CD4-positive, CD25-positive, alpha-beta regulatory T cell (primary cell): ENCODE results near the gene IL4R. TPM values are rescaled to one million over a fixed set of nuclear protein-coding genes. Genes with fewer than 3 reads are reported as not detected.

ENCODE experiments used
- ATAC-seq, 2 donors: fragments of 150-1000 bp; cut with Tn5 transposase; one replicate each; pipeline ENCODE4 v1.10.0; 2021; ENCODE audit warnings: low read depth in 2 of 2, moderate number of reproducible peaks in 2 of 2, moderate library complexity in 1 of 2
- DNase-seq, 3 donors: peaks; one replicate each; pipeline versions ENCODE4 v3.0.0 to v3.0.0-alpha.2; 2012 to 2022; ENCODE audit warnings: mixed read lengths in 1 of 3
- H3K27ac ChIP-seq: one replicate; pipeline ENCODE4 v1.7.0; 2013; ENCODE audit warnings: mild to moderate bottlenecking, low read length; ENCODE audit not compliant: insufficient read depth, poor library complexity, severe bottlenecking
- H3K27me3 ChIP-seq: one replicate; pipeline ENCODE4 v1.7.0; 2013; ENCODE audit warnings: low read length; ENCODE audit not compliant: control insufficient read depth, insufficient read depth
- H3K36me3 ChIP-seq: one replicate; pipeline ENCODE4 v1.7.0; 2013; ENCODE audit warnings: mild to moderate bottlenecking, low read length, moderate library complexity; ENCODE audit not compliant: control insufficient read depth, insufficient read depth
- H3K4me1 ChIP-seq: 2 replicates; pipeline ENCODE4 v1.7.0; 2013; ENCODE audit warnings: mild to moderate bottlenecking, low read length; ENCODE audit not compliant: insufficient read depth, control insufficient read depth, poor library complexity, severe bottlenecking
- H3K4me3 ChIP-seq: one replicate; pipeline ENCODE4 v1.7.0; 2013; ENCODE audit warnings: low read depth, mild to moderate bottlenecking, low read length, moderate library complexity
- H3K9me3 ChIP-seq, 2 experiments: 1 replicate in 1 of 2; 2 replicates in 1 of 2; pipeline ENCODE4 v1.7.0; 2013; ENCODE audit warnings: low read length in 2 of 2, mild to moderate bottlenecking in 1 of 2, moderate library complexity in 1 of 2; ENCODE audit not compliant: control insufficient read depth in 2 of 2
- H3K27ac Mint-ChIP-seq, 3 donors: one replicate each; pipeline ENCODE4 v1.8.0; 2020 to 2022; ENCODE audit warnings: mild to moderate bottlenecking in 3 of 3, mixed read lengths in 3 of 3, moderate library complexity in 2 of 3
- H3K27me3 Mint-ChIP-seq: one replicate; pipeline ENCODE4 v1.8.0; 2022; ENCODE audit warnings: mild to moderate bottlenecking, mixed read lengths
- H3K36me3 Mint-ChIP-seq: one replicate; pipeline ENCODE4 v1.8.0; 2020; ENCODE audit warnings: mixed read lengths
- H3K4me1 Mint-ChIP-seq, 4 donors: one replicate each; pipeline ENCODE4 v1.8.0; 2020 to 2022; ENCODE audit warnings: mixed read lengths in 4 of 4, mild to moderate bottlenecking in 1 of 4
- H3K4me3 Mint-ChIP-seq, 4 donors: one replicate each; pipeline ENCODE4 v1.8.0; 2020 to 2022; ENCODE audit warnings: mild to moderate bottlenecking in 4 of 4, mixed read lengths in 4 of 4, moderate library complexity in 3 of 4
- H3K9me3 Mint-ChIP-seq, 7 donors: one replicate each; pipeline ENCODE4 v1.8.0; 2020 to 2022; ENCODE audit warnings: mixed read lengths in 7 of 7, mild to moderate bottlenecking in 3 of 7, moderate library complexity in 2 of 7
- polyA plus RNA-seq, 4 donors: library from polyadenylated mRNA; unstranded; fragments of 300-500 nt; fragmentation: Illumina TruSeq; gene quantifications; one replicate each; pipeline ENCODE4 v1.2.3, GENCODE V29; 2021
- total RNA-seq: library from RNA; stranded (reverse); gene quantifications from one replicate; pipeline ENCODE4 v1.2.3, GENCODE V29; 2022

The IL4R gene
- total and polyA plus RNA-seq, 5 donors from 2014 or later = 21.2 to 160 (median 27.4) TPM

DNA sequence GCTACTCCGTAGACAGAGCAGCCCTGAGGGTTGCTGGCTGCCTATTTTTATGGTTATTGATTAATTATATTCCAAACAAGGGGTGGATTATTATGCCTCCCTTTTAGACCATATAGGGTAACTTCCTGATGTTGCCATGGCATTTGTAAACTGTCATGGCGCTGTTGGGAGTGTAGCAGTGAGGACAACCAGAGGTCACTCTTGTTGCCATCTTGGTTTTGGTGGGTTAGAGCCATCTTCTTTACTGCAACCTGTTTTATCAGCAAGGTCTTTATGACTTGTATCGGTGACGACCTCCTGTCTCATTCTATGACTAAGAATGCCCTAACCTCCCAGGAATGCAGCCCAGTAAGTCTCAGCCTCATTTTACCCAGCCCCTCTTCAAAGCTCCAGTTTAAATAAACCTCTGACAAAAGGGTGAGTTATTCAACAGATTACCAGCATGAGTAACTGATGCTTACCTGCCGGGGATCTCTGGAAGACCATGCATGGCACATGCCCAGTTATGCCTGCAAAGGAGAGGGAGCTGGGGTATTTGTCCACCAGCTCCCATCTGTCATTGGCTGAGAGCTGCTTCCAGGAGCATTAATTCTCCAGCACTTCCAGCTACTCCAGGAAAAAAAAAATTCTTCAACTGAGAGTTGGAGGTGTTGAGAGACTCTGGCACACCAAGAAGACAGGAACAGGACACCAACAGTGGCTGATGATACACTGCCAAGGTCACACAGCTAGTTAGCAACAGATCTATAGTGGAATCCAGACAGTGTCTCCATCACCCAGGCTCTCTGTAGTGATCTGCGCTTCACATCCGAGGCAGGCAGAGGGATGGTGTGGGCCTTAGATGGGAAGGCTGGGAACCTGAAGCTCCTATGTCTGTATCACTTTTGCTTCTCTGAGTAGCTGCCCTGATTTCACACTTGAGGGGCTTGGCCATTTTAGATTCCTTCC lies 51.6 kb downstream of the IL4R start:
- Mint-ChIP-seq H3K4me1 (peaks cover 11 to 72% (median 23%) of the 10 kb centered on the region in 4 donors), H3K27me3 (peaks cover 5% of the 10 kb centered on the region), H3K36me3 (peaks cover 20% of the 10 kb centered on the region), H3K4me3 (peak overlapping the region in 2 of 4 donors; percentile 5 to 23), H3K27ac (peak overlapping the region; percentile 96 to 100 (median 99)), H3K9me3 (peaks cover 0 to 4% (median 0%) of the 10 kb centered on the region in 7 donors)
- no peaks in the 10 kb centered on the region for H3K9me3 ChIP-seq
- H3K4me1 ChIP-seq = peaks cover 32% of the 10 kb centered on the region
- no peaks in the 10 kb centered on the region for H3K27me3 ChIP-seq
- peak in 1 of 3 donors; percentile 17 for DNase-seq
- H3K4me3 ChIP-seq = no peak overlapping the region
- ATAC-seq = no peak
- peak overlapping the region; percentile 97 for H3K27ac ChIP-seq
- H3K36me3 ChIP-seq = peaks cover 33% of the 10 kb centered on the region

DNA sequence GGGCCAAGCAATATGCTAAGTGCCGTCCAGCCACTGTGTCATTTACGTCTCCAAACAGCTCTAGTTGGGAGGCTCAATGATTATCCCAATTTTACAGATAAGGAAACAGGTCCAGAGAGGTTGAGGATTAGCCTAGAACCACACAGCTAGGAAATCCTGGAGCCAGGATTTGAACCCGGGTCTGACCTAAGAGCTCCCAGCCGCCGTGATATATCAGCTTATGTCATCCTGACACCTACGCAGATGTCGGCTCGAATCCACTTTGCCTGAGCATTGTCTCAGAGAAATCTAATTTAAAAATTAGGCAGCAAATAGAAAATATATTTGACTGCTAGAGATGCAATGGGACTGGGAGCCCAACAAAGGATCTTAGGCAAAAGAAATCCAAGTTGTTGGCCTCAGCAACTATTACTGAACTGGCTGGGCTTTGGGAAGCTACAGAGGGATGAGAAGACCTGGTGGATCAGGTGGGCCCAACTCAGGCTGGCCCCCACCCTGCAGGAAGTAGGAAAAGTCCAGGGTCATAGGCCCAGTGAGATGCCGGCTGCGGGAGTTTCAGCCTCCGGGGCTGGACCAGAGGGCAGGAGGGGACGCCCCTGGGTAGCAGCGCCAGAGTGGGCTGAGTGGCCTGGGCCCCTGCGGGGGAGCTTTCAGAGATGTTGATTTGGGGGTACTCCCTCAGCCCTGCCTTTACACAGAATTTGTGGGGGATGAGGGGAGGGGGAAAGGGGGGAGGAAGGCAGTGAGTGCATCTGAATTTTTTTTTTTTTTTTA lies 53.1 kb downstream of the IL4R start:
- Mint-ChIP-seq H3K4me1 (peaks cover 11 to 74% (median 23%) of the 10 kb centered on the region in 4 donors), H3K27ac (peak overlapping the region; percentile 92 to 100 (median 99)), H3K36me3 (peaks cover 17% of the 10 kb centered on the region), H3K27me3 (peaks cover 5% of the 10 kb centered on the region), H3K9me3 (peaks cover 0 to 4% (median 0%) of the 10 kb centered on the region in 7 donors), H3K4me3 (peak overlapping the region; percentile 74 to 84 (median 78))
- H3K36me3 ChIP-seq = peaks cover 20% of the 10 kb centered on the region
- DNase-seq = no peak
- H3K9me3 ChIP-seq = no peaks in the 10 kb centered on the region
- ATAC-seq = peak in 1 of 2 donors; percentile 6
- peak overlapping the region; percentile 97 for H3K27ac ChIP-seq
- peaks cover 32% of the 10 kb centered on the region for H3K4me1 ChIP-seq
- H3K27me3 ChIP-seq = no peaks in the 10 kb centered on the region
- H3K4me3 ChIP-seq = no peak overlapping the region

DNA sequence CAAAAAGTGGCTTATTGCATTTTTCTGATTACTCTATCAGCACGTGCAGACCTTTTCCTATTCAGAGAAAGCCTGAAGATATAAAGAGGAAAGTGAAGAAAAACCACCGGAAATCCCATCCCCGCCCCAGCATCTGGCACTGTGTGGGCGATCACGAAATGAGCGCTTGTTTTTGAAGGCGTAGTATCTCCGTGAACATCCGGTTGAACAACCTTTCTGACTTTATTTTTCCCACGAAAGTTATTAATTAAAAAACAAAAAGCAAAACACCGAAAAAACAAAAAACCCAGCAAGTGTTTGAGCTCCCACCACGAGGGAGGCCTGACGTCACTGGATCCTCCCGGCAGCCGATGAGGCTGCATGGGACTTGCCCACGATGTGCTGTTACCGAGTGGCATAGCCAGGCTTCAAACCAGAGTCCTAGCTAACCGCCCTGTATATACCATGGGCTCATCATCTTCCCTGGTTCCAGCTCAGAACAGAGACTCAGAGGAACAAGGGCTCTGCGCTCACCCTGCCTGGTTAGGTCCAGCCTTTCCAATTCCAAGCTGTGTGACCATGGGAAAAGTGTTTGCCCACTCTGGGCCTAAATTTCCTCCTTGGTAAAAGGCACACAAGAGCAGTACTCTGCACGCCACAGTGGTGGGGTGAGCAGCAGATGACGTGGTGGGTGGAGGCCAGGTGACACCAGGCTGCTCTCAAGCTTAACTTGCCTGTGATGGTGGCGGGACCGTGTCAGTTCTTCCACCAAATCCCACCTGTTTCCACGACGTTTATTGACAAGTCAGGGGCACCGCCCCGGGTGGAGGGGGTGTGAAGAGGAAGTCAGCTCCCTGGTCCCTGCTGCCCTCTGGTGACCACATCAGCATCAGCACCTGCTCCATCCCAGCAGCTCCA lies 53.9 kb downstream of the IL4R start:
- Histone ChIP-seq H3K4me1 (peaks cover 39% of the 10 kb centered on the region), H3K27ac (peak overlapping the region; percentile 97), H3K27me3 (no peaks in the 10 kb centered on the region), H3K36me3 (peaks cover 11% of the 10 kb centered on the region), H3K4me3 (peak overlapping the region; percentile 58), H3K9me3 (no peaks in the 10 kb centered on the region)
- DNase-seq = peak; percentile 85 to 96 (median 90)
- ATAC-seq = peak; percentile 77 to 78
- Mint-ChIP-seq H3K27me3 (peaks cover 5% of the 10 kb centered on the region), H3K27ac (peak overlapping the region; percentile 92 to 100 (median 99)), H3K9me3 (peaks cover 0 to 4% (median 0%) of the 10 kb centered on the region in 7 donors), H3K36me3 (peaks cover 10% of the 10 kb centered on the region), H3K4me1 (peaks cover 11 to 71% (median 23%) of the 10 kb centered on the region in 4 donors), H3K4me3 (peak overlapping the region; percentile 74 to 84 (median 78))

DNA sequence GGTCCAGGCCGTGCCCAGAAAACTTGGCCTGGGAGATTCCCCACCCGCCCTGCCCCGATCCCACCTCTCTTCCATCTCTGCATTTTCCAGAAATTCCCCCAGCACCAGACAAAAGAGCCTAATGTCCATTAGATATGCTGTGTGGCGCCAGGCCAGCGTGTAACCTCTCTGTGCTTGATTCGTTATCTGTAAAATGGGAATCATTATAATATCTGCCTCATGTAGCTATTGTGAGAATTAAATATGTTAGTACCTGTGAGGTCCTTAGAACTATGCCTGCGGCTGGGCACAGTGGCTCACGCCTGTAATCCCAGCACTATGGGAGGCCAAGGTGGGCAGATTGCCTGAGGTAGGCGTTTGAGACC lies 54.6 kb downstream of the IL4R start:
- no peaks in the 10 kb centered on the region for H3K27me3 ChIP-seq
- Mint-ChIP-seq H3K4me3 (peak overlapping the region in 3 of 4 donors; percentile 74 to 84 (median 78)), H3K27me3 (peaks cover 5% of the 10 kb centered on the region), H3K4me1 (peaks cover 11 to 71% (median 23%) of the 10 kb centered on the region in 4 donors), H3K27ac (peak overlapping the region; percentile 92 to 100 (median 99)), H3K36me3 (peaks cover 10% of the 10 kb centered on the region), H3K9me3 (peaks cover 0 to 4% (median 0%) of the 10 kb centered on the region in 7 donors)
- ATAC-seq = no peak
- H3K36me3 ChIP-seq = peaks cover 5% of the 10 kb centered on the region
- peaks cover 46% of the 10 kb centered on the region for H3K4me1 ChIP-seq
- no peak overlapping the region for H3K4me3 ChIP-seq
- no peak for DNase-seq
- no peaks in the 10 kb centered on the region for H3K9me3 ChIP-seq
- peak overlapping the region; percentile 97 for H3K27ac ChIP-seq

DNA sequence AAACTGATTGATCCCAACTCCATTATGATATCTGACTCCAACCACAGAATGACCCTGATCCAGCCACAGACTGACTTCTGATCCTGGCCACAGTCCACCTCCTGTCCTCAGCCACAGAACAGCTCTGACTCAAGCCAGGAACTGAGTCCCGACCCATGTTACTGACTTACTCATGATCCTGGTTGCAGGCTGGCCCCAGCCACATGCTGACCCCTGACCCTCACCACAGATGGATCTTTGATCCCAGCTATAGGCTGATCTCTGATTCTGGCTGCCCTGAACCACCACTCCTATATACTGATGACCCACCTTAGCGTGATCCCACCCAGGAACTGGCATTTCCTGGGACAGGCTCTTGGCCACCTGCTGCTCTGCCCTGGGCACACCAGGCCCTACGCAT lies 56.0 kb downstream of the IL4R start:
- Mint-ChIP-seq H3K4me1 (peaks cover 11 to 58% (median 19%) of the 10 kb centered on the region in 4 donors), H3K4me3 (peak overlapping the region in 2 of 4 donors; percentile 28 to 64), H3K9me3 (peaks cover 0 to 4% (median 0%) of the 10 kb centered on the region in 7 donors), H3K36me3 (peaks cover 1% of the 10 kb centered on the region), H3K27me3 (peaks cover 5% of the 10 kb centered on the region), H3K27ac (peak overlapping the region; percentile 56 to 100 (median 99))
- H3K4me1 ChIP-seq = peaks cover 53% of the 10 kb centered on the region
- no peak for DNase-seq
- H3K27me3 ChIP-seq = no peaks in the 10 kb centered on the region
- H3K36me3 ChIP-seq = no peaks in the 10 kb centered on the region
- H3K9me3 ChIP-seq = no peaks in the 10 kb centered on the region
- H3K4me3 ChIP-seq = no peak overlapping the region
- ATAC-seq = no peak
- H3K27ac ChIP-seq = peak overlapping the region; percentile 97

DNA sequence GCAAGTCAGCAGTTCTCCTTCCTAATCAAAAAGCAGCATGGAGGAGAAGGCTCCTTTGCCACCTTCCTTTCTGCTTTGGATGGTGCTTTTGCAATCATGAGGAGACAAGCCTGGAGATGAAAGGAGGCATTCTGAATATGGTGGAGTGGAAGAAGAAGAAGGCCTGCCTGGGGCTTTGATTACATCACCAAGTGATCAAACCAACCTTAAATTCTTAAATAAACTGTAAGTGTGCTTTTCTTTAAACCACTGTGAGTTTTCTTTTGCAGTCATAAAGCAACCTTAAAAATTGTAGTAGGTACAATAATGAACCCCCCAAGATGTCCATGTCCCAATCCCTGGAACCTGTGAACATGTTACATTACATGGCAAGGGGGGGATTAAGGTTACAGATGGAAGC lies 56.5 kb downstream of the IL4R start:
- peak overlapping the region; percentile 97 for H3K27ac ChIP-seq
- H3K4me3 ChIP-seq = no peak overlapping the region
- ATAC-seq = no peak
- peaks cover 5% of the 10 kb centered on the region for H3K27me3 Mint-ChIP-seq
- no peaks in the 10 kb centered on the region for H3K36me3 ChIP-seq
- peak overlapping the region; percentile 26 to 100 (median 69) for H3K27ac Mint-ChIP-seq
- H3K4me1 Mint-ChIP-seq = peaks cover 11 to 53% (median 17%) of the 10 kb centered on the region in 4 donors
- no peak for DNase-seq
- H3K4me3 Mint-ChIP-seq = no peak overlapping the region
- H3K9me3 Mint-ChIP-seq = peaks cover 0 to 4% (median 0%) of the 10 kb centered on the region in 7 donors
- H3K36me3 Mint-ChIP-seq = no peaks in the 10 kb centered on the region
- no peaks in the 10 kb centered on the region for H3K27me3 ChIP-seq
- H3K4me1 ChIP-seq = peaks cover 54% of the 10 kb centered on the region
- H3K9me3 ChIP-seq = no peaks in the 10 kb centered on the region

DNA sequence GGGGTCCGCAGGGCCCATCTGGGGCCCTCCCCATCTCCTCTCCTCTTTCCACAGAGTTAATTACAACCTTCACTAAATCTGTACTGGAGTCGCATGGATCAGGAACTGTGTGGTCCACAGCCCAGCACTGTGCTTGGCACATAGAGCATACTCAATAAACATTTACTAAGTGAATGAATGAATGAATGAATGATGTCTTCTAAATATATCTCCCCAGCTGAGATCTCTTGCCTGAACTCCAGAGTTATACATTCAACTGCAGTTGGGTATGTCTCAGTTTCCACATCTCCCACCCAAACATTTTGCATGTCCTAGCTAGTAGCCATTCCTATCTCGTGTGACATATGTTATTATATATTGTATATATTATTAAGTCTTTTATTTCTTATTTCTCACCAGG lies 59.5 kb downstream of the IL4R start:
- Mint-ChIP-seq H3K27ac (no peak overlapping the region), H3K36me3 (no peaks in the 10 kb centered on the region), H3K4me3 (no peak overlapping the region), H3K9me3 (peaks cover 0 to 4% (median 0%) of the 10 kb centered on the region in 7 donors), H3K4me1 (peaks cover 11 to 46% (median 17%) of the 10 kb centered on the region in 4 donors), H3K27me3 (no peaks in the 10 kb centered on the region)
- no peak overlapping the region for H3K4me3 ChIP-seq
- no peaks in the 10 kb centered on the region for H3K36me3 ChIP-seq
- peaks cover 46% of the 10 kb centered on the region for H3K4me1 ChIP-seq
- no peak for ATAC-seq
- no peaks in the 10 kb centered on the region for H3K27me3 ChIP-seq
- H3K27ac ChIP-seq = no peak overlapping the region
- H3K9me3 ChIP-seq = no peaks in the 10 kb centered on the region
- no peak for DNase-seq
